Activated CD4-positive, alpha-beta T cell treated with anti-CD3 and anti-CD28 coated beads, Interleukin-2, amount 10 ng/mL, durations not matched to agents 7 days and 5 days (primary cell): ENCODE results near the gene RTN1. TPM values are rescaled to one million over a fixed set of nuclear protein-coding genes. Genes with fewer than 3 reads are reported as not detected.

Experiments used
- CTCF ChIA-PET: fragments of 350-600 bp; sonication (Branson Sonifier 250); formaldehyde crosslinking; loops from one replicate; lab custom pipeline; 2021; ENCODE audit warnings: antibody characterized with exemption; lab: Charles Lee
- POLR2A ChIA-PET: fragments of 350-600 bp; sonication (Branson Sonifier 250); formaldehyde crosslinking; loops from one replicate; lab custom pipeline; 2021; ENCODE audit warnings: antibody characterized with exemption; lab: Charles Lee
- DNase-seq: peaks from one replicate; pipeline ENCODE4 v3.0.0-alpha.2; 2020
- H3K27ac Mint-ChIP-seq: one replicate; pipeline ENCODE4 v1.8.0; 2021; ENCODE audit warnings: mild to moderate bottlenecking, moderate library complexity, mixed read lengths
- H3K27me3 Mint-ChIP-seq: one replicate; pipeline ENCODE4 v1.8.0; 2021; ENCODE audit warnings: mixed read lengths
- H3K36me3 Mint-ChIP-seq: one replicate; pipeline ENCODE4 v1.8.0; 2021; ENCODE audit warnings: low read depth, mixed read lengths
- H3K4me1 Mint-ChIP-seq: one replicate; pipeline ENCODE4 v1.8.0; 2021; ENCODE audit warnings: mixed read lengths
- H3K4me3 Mint-ChIP-seq: one replicate; pipeline ENCODE4 v1.8.0; 2021; ENCODE audit warnings: mild to moderate bottlenecking, moderate library complexity, mixed read lengths
- H3K9me3 Mint-ChIP-seq: one replicate; pipeline ENCODE4 v1.8.0; 2021; ENCODE audit warnings: mixed read lengths
- total RNA-seq, 2 experiments: library from RNA; stranded (reverse); gene quantifications; one replicate each; pipeline ENCODE4 v1.2.3, GENCODE V29; 2021

RTN1 gene
- total RNA-seq, 2 experiments from 2014 or later, result not detected

GRCh38 chr14:59761851-59762250, 108.7 kb downstream of the RTN1 start:
- CTCF ChIA-PET, result no interaction called here
- no peaks in the 10 kb centered on the region for H3K27me3 Mint-ChIP-seq
- no peaks in the 10 kb centered on the region for H3K9me3 Mint-ChIP-seq
- H3K36me3 Mint-ChIP-seq, result no peaks in the 10 kb centered on the region
- H3K4me1 Mint-ChIP-seq, result no peaks in the 10 kb centered on the region
- H3K4me3 Mint-ChIP-seq, result no peak overlapping the region
- no peak overlapping the region for H3K27ac Mint-ChIP-seq
- POLR2A ChIA-PET, result no interaction called here
- no peak for DNase-seq

GRCh38 chr14:59755409-59756135, 115.0 kb downstream of the RTN1 start:
- ChIA-PET CTCF (no interaction called here), POLR2A (no interaction called here)
- no peak overlapping the region for H3K27ac Mint-ChIP-seq
- no peaks in the 10 kb centered on the region for H3K9me3 Mint-ChIP-seq
- no peak for DNase-seq
- no peak overlapping the region for H3K4me3 Mint-ChIP-seq
- no peaks in the 10 kb centered on the region for H3K4me1 Mint-ChIP-seq
- no peaks in the 10 kb centered on the region for H3K36me3 Mint-ChIP-seq
- no peaks in the 10 kb centered on the region for H3K27me3 Mint-ChIP-seq

GRCh38 chr14:59754256-59754655, 116.3 kb downstream of the RTN1 start:
- Mint-ChIP-seq H3K9me3 (no peaks in the 10 kb centered on the region), H3K36me3 (no peaks in the 10 kb centered on the region), H3K27me3 (no peaks in the 10 kb centered on the region), H3K4me3 (no peak overlapping the region), H3K27ac (no peak overlapping the region), H3K4me1 (no peaks in the 10 kb centered on the region)
- no peak for DNase-seq
- CTCF ChIA-PET, result interaction anchor here (0.8 to 1.3 kb wide), 2 partner anchors 14 to 20 kb away, joined by 3 read pairs; no protein-coding TSS in a partner anchor
- POLR2A ChIA-PET, result no interaction called here

GRCh38 chr14:59753512-59753911, 117.1 kb downstream of the RTN1 start:
- H3K9me3 Mint-ChIP-seq, result no peaks in the 10 kb centered on the region

GRCh38 chr14:59751578-59751977, 119.0 kb downstream of the RTN1 start:
- no peak for DNase-seq
- H3K27ac Mint-ChIP-seq, result no peak overlapping the region
- POLR2A ChIA-PET, result no interaction called here
- no peak overlapping the region for H3K4me3 Mint-ChIP-seq
- no peaks in the 10 kb centered on the region for H3K4me1 Mint-ChIP-seq
- H3K36me3 Mint-ChIP-seq, result no peaks in the 10 kb centered on the region
- no peaks in the 10 kb centered on the region for H3K27me3 Mint-ChIP-seq
- H3K9me3 Mint-ChIP-seq, result no peaks in the 10 kb centered on the region
- CTCF ChIA-PET, result no interaction called here

More at GRCh38 chr14:59753512-59753911, 117.1 kb downstream of the RTN1 start:
- Mint-ChIP-seq H3K36me3 (no peaks in the 10 kb centered on the region), H3K4me3 (no peak overlapping the region), H3K4me1 (no peaks in the 10 kb centered on the region), H3K27me3 (no peaks in the 10 kb centered on the region), H3K27ac (no peak overlapping the region)
- POLR2A ChIA-PET, result no interaction called here
- no peak for DNase-seq
- CTCF ChIA-PET, result interaction anchor here (0.8 to 1.3 kb wide), 2 partner anchors 13 to 20 kb away, joined by 3 read pairs; no protein-coding TSS in a partner anchor

GRCh38 chr14:59739794-59740193, 130.8 kb downstream of the RTN1 start:
- no peak overlapping the region for H3K4me3 Mint-ChIP-seq
- DNase-seq, result no peak
- H3K4me1 Mint-ChIP-seq, result no peaks in the 10 kb centered on the region
- ChIA-PET CTCF (no interaction called here), POLR2A (no interaction called here)
- H3K27me3 Mint-ChIP-seq, result no peaks in the 10 kb centered on the region
- no peak overlapping the region for H3K27ac Mint-ChIP-seq
- no peaks in the 10 kb centered on the region for H3K36me3 Mint-ChIP-seq
- no peaks in the 10 kb centered on the region for H3K9me3 Mint-ChIP-seq

GRCh38 chr14:59728304-59728703, 142.3 kb downstream of the RTN1 start:
- Mint-ChIP-seq H3K27ac (no peak overlapping the region), H3K4me3 (no peak overlapping the region), H3K36me3 (no peaks in the 10 kb centered on the region), H3K27me3 (no peaks in the 10 kb centered on the region), H3K4me1 (no peaks in the 10 kb centered on the region), H3K9me3 (no peaks in the 10 kb centered on the region)
- CTCF ChIA-PET, result interaction anchor here (0.7 kb wide), 1 partner anchor 780 kb away, joined by 4 read pairs; no protein-coding TSS in a partner anchor
- POLR2A ChIA-PET, result no interaction called here
- no peak for DNase-seq

- ChIA-PET POLR2A (no interaction called here), CTCF (interaction anchor here (1.3 kb wide), 1 partner anchor 19 kb away, joined by 3 read pairs; no protein-coding TSS in a partner anchor)
- H3K4me1 Mint-ChIP-seq, result no peaks in the 10 kb centered on the region
These were observed 143.4 kb downstream of the RTN1 start for GRCh38 chr14:59727073-59727661.

GRCh38 chr14:59711080-59711479, 159.5 kb downstream of the RTN1 start:
- H3K27me3 Mint-ChIP-seq, result no peaks in the 10 kb centered on the region
- CTCF ChIA-PET, result no interaction called here
- H3K4me1 Mint-ChIP-seq, result no peaks in the 10 kb centered on the region
- no peak overlapping the region for H3K27ac Mint-ChIP-seq
- POLR2A ChIA-PET, result no interaction called here
- H3K36me3 Mint-ChIP-seq, result no peaks in the 10 kb centered on the region
- no peak overlapping the region for H3K4me3 Mint-ChIP-seq
- no peak for DNase-seq
- no peaks in the 10 kb centered on the region for H3K9me3 Mint-ChIP-seq

More at GRCh38 chr14:59727073-59727661, 143.4 kb downstream of the RTN1 start:
- no peaks in the 10 kb centered on the region for H3K9me3 Mint-ChIP-seq
- no peak for DNase-seq
- H3K36me3 Mint-ChIP-seq, result no peaks in the 10 kb centered on the region
- H3K27ac Mint-ChIP-seq, result no peak overlapping the region
- no peak overlapping the region for H3K4me3 Mint-ChIP-seq
- H3K27me3 Mint-ChIP-seq, result no peaks in the 10 kb centered on the region

GRCh38 chr14:59707778-59708561, 162.6 kb downstream of the RTN1 start:
- Mint-ChIP-seq H3K36me3 (no peaks in the 10 kb centered on the region), H3K27ac (no peak overlapping the region)

GRCh38 chr14:59705866-59706265, 164.7 kb downstream of the RTN1 start:
- no peak overlapping the region for H3K27ac Mint-ChIP-seq
- no peaks in the 10 kb centered on the region for H3K9me3 Mint-ChIP-seq
- DNase-seq, result no peak
- ChIA-PET CTCF (no interaction called here), POLR2A (no interaction called here)
- H3K36me3 Mint-ChIP-seq, result no peaks in the 10 kb centered on the region
- H3K4me1 Mint-ChIP-seq, result no peaks in the 10 kb centered on the region
- no peak overlapping the region for H3K4me3 Mint-ChIP-seq
- H3K27me3 Mint-ChIP-seq, result peaks cover 2% of the 10 kb centered on the region

More at GRCh38 chr14:59707778-59708561, 162.6 kb downstream of the RTN1 start:
- Mint-ChIP-seq H3K4me1 (no peaks in the 10 kb centered on the region), H3K9me3 (no peaks in the 10 kb centered on the region), H3K4me3 (no peak overlapping the region), H3K27me3 (peaks cover 2% of the 10 kb centered on the region)
- POLR2A ChIA-PET, result no interaction called here
- DNase-seq, result no peak
- CTCF ChIA-PET, result no interaction called here

GRCh38 chr14:59705245-59705644, 165.3 kb downstream of the RTN1 start:
- Mint-ChIP-seq H3K4me1 (no peaks in the 10 kb centered on the region), H3K4me3 (no peak overlapping the region), H3K27me3 (peaks cover 2% of the 10 kb centered on the region), H3K36me3 (no peaks in the 10 kb centered on the region), H3K9me3 (no peaks in the 10 kb centered on the region), H3K27ac (no peak overlapping the region)
- no peak for DNase-seq
- ChIA-PET CTCF (no interaction called here), POLR2A (no interaction called here)
